ENCODE data around the gene SNAPIN.

DNA sequence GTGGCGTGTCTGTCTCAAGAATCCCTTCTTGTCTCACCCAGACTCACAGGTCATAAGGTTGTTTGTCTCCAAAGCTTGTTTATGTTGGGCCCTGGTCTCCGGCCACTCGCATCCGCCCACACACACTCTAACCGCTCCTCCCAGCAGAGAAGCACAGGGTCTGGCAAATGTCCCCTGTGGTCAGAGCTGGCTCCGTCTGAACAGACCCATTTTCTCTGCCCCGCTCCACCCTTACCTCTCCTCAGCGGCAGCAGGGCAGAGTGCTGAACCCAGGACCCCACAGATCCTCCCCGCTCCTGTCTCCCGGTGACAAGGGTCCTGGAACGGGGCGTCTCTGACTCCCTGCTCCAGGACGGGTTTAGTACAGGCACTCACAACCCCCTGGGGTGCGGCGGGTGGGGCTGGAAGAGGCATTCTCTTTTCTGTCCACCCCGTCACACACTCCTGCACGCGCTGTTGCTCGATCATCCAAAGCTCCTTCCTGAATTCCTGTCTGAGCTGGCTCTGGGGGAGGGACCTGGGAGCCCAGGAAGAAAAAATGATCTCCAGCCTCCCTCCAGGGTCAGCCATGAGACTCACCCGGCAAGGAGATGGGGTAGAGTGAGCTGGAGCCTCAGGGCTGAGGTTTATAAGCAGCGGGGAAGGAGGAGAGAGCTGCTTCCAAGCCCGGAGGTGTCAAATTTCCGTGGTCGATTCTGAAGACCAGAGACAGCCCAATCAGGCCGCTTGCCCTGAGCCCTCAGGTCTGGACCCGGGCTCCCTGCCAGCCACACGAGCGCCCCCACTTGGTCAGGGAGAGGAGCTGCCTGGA is 31.4 kb upstream of the SNAPIN start, which contains the start of gene S100A13:
- no peak for TF ChIP-seq ZNF274 (IDR thresholded peaks at IDR 0.05; ENCODE audit: low read depth, low read length)
- peak; percentile 20 for TF ChIP-seq YY1 (IDR thresholded peaks at IDR 0.05; ENCODE audit: insufficient read depth, insufficient read length)
- TF ChIP-seq SUZ12 (IDR thresholded peaks at IDR 0.05; ENCODE audit: extremely low read depth, insufficient read depth, insufficient read length), result no peak
